NCI-H1105 (cell line): ENCODE results near the gene EIF5A.
A peak's percentile ranks its signal among the peaks of the same experiment; 100 is the strongest.

Experiments
- DNase-seq: peaks from one replicate; lab custom pipeline; 2025; lab: John Stamatoyannopoulos, UW

EIF5A gene

GRCh38 chr17:7285679-7286078 lies 21.7 kb upstream of the EIF5A start:
- DNase-seq, result no peak

DNA sequence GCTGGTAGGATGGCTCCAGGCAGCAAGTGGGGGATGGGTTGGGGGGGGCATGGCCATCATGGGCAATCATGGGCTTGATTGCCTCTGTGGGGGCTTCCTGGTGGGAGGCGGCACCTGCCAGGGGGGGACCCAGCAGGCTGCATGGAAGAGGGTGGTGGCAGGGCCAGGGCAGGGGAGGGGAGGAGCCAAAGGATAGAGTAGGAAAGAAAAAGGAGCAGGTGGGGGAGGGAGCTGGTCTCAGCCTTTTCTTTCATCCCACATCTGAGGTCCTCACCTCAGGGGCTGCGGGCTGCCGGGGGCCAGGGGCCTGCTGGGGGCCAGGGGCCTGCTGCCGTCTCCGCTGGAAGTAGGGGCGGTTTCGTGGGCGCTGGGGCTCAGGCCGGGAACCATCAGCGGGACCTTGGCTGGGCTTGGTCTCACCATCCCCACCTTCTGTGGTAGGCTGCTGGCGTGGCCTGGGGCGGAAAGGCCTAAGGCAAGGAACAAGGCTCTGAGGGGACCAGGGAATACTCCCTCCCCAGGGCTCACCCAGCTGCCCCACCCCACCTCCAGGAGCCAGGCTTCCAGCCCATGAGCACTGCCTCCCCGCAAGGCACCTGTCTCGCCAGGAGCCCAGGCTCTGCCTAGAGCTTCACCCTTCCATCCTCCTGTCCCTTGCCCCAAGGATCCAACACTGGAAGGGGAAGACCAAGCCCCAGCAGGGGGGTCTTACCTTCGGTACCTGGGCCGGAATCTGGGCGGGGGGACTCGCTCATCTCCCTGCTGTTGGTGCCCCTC lies 18.0 kb upstream of the EIF5A start:
- DNase-seq, result no peak

DNA sequence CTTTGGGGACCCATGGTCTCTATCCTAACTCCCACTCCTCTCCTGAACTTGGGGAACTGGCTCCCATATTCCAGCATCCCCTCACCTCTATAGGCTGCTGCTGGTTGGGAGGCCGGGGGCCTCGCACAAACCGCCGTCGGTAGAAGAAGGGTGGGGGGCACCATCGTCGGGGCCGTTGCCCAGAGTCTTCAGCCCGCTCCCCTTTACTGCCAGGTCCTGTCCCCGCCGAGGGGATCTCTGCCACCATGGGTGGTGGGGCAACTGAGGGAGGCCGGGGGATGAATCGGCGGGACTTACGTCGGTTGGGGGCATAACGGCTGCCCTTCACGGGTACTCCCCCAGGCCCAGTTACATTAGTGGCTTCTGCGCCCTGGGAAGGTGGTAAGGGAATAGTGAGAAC lies 17.3 kb upstream of the EIF5A start:
- no peak for DNase-seq

DNA sequence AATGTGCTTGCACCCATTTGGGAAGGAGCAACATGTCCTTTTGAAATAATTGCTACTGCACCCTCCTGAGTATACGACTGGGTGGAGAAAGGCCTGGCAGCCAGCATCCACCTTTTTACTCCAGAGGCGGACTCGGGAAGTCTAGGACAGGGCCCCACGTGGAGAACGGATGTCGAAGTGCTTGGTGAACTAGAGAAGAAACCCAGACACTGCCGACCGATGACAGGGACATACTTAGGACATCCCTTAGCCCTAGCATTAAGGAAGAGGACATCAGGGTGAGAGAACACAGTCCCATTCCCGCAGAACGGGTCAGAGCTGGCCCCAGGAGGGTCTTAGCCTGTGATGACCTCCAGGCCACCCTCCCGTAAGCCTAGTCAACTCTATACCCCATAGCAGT lies 16.7 kb upstream of the EIF5A start:
- DNase-seq, result no peak

GRCh38 chr17:7292194-7292593 lies 15.2 kb upstream of the EIF5A start:
- DNase-seq, result no peak

DNA sequence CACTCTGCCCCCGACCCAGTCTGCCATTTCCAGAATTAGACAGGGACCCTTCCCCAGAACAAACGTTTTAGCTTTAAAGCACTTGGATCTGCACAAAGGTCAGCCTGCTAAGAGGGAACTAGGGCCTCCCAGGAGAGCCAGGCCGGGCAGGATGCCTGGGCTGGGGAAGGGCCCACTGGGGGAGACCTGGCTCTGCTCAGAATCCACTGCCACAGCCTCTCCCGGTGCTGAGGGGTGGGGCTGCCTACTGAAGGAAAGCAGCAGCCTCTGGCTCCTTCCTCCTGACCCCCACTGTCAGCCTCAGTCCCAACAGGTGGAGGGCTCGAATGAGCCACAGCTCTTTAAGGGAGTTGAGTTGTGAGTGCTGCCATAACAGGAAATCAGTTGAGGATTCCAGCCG lies 14.7 kb upstream of the EIF5A start:
- no peak for DNase-seq

DNA sequence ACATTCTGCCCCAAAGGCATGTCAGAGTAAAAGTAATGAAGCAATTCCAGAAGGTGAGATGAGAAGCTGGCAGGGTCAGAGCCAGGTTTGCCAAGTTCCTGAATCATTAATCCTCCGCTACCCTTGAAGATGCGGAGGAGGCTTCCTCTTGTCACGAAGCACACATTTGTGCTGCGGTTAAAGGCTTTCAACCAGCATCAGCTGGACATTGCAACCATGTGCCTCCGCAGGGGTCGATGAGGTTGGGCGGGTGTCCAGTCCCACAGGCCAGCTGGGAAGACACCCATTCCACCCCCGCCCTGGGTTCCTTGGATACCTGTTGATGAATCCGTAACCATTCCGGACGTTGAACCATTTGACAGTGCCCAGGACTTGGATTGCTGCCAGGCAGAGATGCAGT lies 14.3 kb upstream of the EIF5A start:
- DNase-seq, result no peak

GRCh38 chr17:7293816-7294613 lies 13.4 kb upstream of the EIF5A start:
- peak; percentile 63 for DNase-seq

DNA sequence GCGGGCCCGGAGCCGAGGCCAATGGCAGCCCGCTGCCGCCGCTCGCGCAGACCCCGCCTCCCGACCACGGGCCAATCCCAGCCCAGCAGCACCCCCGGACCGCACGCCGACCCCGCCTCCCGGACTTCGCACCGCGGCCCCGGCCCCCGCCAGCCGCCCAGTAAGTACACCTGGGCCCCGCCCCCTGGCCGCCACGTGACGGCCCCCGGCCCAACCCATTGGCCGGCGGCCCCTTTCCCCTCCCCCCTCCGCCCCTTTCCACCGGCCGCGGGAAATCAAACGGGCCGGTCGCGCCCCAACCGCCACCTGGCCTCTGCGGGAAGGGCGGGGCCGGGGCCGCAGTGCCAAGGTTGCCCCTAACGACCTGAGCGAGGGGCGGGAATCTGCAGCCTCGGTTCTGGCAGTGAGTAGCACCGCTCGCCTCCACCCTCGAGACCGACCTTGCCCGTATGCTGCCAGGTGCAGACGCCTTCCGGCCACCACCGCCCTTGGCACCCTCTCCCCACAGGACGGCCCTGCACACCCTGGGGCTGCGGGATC lies 12.7 kb upstream of the EIF5A start, which contains the start of gene YBX2:
YBX2 (minus strand) TSS at position 26 of the 540 bp plus-strand sequence. CDS start 139 bp downstream, outside the sequence.
- peak; percentile 93 for DNase-seq

DNA sequence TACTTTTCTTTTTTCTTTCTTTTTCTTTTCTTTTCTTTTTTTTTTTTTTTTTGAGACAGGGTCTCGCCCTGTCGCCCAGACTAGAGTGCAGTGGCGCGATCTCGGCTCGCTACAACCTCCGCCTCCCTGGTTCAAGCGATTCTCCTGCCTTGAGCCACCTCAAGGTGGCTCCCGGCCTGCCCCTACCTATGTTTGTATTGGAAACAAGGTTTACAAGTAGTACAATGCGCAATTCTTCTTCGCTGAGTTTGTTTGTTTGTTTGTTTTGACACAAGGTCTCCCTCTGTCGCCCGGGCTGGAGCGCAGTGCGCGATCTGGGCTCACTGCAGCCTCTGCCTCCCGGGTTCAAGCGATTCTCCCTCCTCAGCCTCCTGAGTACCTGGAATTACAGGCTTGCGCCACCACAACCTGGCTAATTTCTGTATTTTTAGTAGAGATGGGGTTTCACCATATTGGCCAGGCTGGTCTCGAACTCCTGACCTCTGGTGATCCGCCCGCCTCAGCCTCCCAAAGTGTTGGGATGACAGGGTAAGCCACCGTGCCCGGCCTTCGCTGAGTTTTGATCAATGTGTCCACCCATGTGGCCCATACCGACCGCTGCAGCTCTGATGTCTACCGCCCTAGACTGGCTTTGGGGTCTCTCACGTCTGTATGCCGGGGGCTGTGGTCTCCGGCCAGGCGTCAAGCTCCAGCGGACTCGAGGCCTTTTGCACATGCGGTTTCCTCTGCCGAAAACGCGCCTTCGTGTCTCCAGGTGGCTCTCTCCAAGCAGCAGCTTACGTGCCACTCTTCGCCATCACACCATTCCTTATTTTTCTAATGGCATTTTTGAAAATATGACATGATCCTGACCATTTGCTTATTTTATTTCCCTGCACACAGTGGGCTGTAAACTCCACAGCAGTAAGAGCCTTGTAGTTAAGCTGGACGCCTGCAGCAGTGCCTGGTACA lies 11.9 kb upstream of the EIF5A start:
- DNase-seq, result no peak

GRCh38 chr17:7296189-7296861 lies 11.1 kb upstream of the EIF5A start:
- peak; percentile 93 for DNase-seq

DNA sequence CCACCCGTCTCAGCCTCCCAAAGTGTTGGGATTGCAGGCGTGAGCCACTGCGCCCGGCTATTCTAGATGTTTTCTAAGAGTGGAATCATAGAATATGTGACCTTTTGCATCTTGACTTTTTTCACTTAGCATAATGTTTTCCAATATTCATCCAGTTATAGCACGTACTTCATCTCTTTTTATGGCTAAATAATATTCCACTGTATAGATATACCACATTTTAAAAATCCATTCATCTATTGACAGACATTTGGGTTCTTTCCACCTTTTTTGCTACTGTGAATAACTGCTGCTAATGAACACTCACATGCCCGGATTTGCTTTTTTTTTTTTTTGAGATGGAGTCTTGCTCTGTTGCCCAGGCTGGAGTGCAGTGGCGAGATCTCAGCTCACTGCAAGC lies 3.2 kb upstream of the EIF5A start:
- no peak for DNase-seq

DNA sequence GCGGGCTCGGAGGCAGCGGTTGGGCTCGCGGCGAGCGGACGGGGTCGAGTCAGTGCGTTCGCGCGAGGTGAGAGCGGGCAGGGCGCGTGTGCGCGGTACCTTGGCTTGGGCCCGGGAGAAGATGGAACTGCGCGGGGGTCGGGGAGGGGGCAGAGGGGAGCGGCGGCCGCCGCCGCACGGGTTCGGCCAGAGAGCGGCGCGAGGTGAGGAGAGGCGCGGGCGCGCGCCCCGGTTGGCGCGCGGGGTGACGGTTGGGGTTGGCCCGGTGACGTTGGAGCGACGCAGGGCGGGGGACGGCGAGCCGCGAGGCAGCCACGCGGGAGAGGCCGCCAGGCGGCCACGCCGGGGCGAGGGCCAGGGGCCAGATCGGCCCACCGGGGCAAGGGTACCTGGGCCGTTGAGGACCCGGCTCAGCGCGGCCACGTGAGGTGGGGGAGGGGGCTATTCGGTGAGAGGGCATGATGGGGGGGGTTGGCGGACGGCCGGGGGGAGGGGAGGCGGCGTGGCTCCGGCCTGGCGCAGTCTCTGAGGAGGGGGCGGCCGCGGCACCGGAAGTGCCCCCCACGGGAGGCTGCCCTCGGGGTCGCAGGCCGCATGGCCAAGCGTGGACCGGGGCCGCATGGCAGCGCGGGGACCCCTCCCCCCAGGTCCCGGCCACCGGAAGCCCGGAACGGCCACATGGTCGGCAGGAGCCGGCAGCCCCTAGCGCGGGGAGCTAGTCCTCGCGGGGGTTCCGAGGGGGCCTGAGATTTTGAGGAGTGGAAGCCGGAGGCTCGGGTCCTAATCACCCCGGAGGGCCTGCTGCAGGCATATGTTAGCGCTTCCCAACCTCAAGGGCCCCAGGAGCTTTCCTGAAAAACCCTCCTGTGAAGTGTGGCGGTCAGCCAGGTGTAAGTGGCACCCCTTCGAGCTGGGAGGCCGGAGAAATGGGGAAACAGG lies 527 bp downstream of the EIF5A start:
- DNase-seq, result no peak

DNA sequence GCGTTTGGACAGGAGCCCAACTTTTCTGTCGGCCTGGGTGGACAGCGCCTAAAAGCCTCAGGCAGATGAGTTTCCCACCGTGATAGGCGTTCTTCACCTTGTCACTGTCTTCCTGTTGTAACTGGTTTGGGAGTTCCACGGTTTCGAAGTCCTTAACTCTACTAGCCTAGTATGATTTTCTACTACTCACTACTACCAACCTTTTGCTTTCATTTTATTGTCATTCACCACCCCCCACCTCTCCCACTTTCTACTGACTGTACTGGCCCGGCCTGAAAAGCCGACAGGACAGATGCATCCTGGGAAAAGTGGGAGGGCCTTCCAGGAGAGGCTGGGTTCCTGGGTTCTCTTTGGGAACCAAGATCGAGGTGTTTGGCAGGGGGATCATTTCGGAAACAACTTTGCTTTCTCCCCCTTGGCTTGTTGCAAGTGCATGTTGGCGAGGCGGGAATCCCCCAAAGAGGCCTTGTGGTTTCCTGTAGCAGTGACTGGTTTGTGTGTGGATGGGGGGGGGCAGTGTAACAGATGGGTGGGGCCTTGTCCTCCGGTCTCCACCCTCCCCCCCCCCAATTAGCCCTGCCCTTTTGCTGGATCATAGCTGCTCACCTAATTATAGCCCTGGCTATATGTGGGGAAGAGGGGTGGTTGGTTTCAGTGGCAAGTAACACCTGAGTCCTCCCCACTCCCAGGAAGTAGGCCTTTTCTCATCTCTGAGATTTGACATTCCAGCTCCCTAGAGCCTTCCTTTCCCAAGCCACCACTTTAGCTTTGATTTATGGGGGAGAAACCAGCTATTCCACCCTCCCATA lies 1.4 kb downstream of the EIF5A start:
- DNase-seq, result peak; percentile 79

- no peak for DNase-seq
Observed at GRCh38 chr17:7309628-7310027, 2.2 kb downstream of the EIF5A start.

GRCh38 chr17:7311110-7311705 lies 3.8 kb downstream of the EIF5A start:
- DNase-seq, result no peak

GRCh38 chr17:7312432-7313087 lies 5.1 kb downstream of the EIF5A start:
- no peak for DNase-seq
